ENCODE measurements around the gene OBSL1. TPM values are rescaled to one million over a fixed set of nuclear protein-coding genes. Genes with fewer than 3 reads are reported as not detected.

Gene OBSL1
- total RNA-seq, 2 donors from 2014 or later: 0.83 to 1.3 TPM

DNA sequence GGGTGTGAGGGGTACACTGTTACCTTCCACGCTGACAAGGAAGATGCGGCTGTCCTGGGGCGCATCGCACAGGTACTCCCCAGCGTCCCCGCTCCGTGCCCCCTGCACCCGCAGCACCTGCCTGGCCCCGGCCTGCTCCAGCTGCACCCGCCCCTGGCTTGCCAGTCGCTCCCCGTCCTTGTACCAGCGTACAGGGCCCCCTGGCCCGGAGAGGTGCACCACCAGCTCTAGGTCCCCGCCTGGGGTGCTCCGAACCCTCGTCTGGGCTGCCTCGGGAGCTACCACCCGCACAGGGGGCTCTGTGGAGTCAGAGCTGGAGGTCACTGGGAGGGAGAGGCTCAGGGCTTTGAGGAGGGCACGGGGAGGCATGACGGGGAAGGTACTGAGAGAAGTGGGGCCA lies 14.0 kb downstream of the OBSL1 start:
- Mint-ChIP-seq H3K27me3 (ENCODE audit: low read depth) (peaks cover 10% of the 10 kb centered on the region), H3K27ac (no peak overlapping the region), H3K9me3 (no peaks in the 10 kb centered on the region), H3K4me1 (ENCODE audit: low read depth) (no peaks in the 10 kb centered on the region), H3K4me3 (no peak overlapping the region), H3K36me3 (ENCODE audit: insufficient read depth in 2 of 2) (no peaks in the 10 kb centered on the region)
- ATAC-seq (replicated peaks in 1 of 2) (no peak), DNase-seq (no peak)

- Mint-ChIP-seq H3K36me3 (ENCODE audit: insufficient read depth in 2 of 2) (no peaks in the 10 kb centered on the region), H3K9me3 (no peaks in the 10 kb centered on the region), H3K27ac (no peak overlapping the region), H3K27me3 (ENCODE audit: low read depth) (peaks cover 17% of the 10 kb centered on the region), H3K4me1 (ENCODE audit: low read depth) (peaks cover 5% of the 10 kb centered on the region), H3K4me3 (no peak overlapping the region)
- no peak for ATAC-seq (replicated peaks in 1 of 2)
- DNase-seq: no peak
These were observed 14.9 kb downstream of the OBSL1 start for GRCh38 chr2:219556413-219556812.

DNA sequence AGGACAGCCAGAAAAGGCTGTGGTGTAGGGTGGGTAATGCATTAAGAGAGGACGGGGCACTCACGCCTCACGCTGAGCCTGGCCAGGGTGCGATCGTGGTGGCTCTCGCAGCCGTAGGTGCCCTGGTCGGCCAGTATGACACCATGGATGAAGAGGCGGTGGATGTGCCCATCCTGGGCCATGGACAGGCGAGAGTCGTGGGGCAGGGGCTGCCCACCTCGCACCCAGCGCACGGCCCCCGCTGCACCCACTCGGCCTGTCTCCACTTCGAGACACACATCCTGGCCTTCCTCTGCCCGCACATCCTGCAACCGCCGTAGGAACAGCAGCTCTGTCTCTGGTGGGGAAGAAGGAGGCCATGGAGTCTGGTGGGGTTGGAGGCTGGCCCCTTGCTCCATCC lies 15.4 kb downstream of the OBSL1 start:
- no peak overlapping the region for H3K4me3 Mint-ChIP-seq
- peaks cover 6% of the 10 kb centered on the region for H3K4me1 Mint-ChIP-seq (ENCODE audit: low read depth)
- no peak overlapping the region for H3K27ac Mint-ChIP-seq
- H3K9me3 Mint-ChIP-seq: no peaks in the 10 kb centered on the region
- H3K27me3 Mint-ChIP-seq (ENCODE audit: low read depth): peaks cover 22% of the 10 kb centered on the region
- ATAC-seq (replicated peaks in 1 of 2): no peak
- no peak for DNase-seq
- no peaks in the 10 kb centered on the region for H3K36me3 Mint-ChIP-seq (ENCODE audit: insufficient read depth in 2 of 2)

DNA sequence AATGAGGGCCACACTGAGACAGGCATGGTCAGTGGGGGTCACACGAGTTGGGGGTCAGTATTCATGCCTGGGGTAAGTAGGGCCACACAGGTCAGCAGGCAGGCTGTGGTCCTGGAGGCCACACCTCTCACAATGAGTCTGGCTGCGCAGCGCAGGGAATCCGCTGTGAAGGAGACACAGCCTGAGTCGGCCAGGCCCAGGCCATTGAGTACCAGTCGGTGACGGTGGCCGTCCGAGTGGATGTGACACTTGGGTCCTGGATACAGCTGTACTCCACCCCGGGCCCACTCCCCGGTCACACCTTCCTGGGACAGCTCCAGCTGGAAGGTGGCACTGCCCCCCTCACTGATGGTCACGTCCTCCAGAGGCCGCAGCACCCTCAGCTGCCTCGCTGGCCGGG lies 17.0 kb downstream of the OBSL1 start:
- H3K36me3 Mint-ChIP-seq (ENCODE audit: insufficient read depth in 2 of 2): no peaks in the 10 kb centered on the region
- H3K4me3 Mint-ChIP-seq: no peak overlapping the region
- H3K9me3 Mint-ChIP-seq: no peaks in the 10 kb centered on the region
- H3K27me3 Mint-ChIP-seq (ENCODE audit: low read depth): peaks cover 26% of the 10 kb centered on the region
- ATAC-seq (replicated peaks in 1 of 2): no peak
- H3K4me1 Mint-ChIP-seq (ENCODE audit: low read depth): peaks cover 10% of the 10 kb centered on the region
- DNase-seq: no peak
- no peak overlapping the region for H3K27ac Mint-ChIP-seq

- DNase-seq: no peak
- no peak for ATAC-seq (replicated peaks in 1 of 2)
- peak overlapping the region; percentile 31 to 39 for H3K4me3 Mint-ChIP-seq
- peaks cover 26% of the 10 kb centered on the region for H3K27me3 Mint-ChIP-seq (ENCODE audit: low read depth)
- no peaks in the 10 kb centered on the region for H3K9me3 Mint-ChIP-seq
- no peaks in the 10 kb centered on the region for H3K36me3 Mint-ChIP-seq (ENCODE audit: insufficient read depth in 2 of 2)
- no peak overlapping the region for H3K27ac Mint-ChIP-seq
- H3K4me1 Mint-ChIP-seq (ENCODE audit: low read depth): peaks cover 10% of the 10 kb centered on the region
These were observed 17.8 kb downstream of the OBSL1 start for GRCh38 chr2:219553463-219553963.

- Mint-ChIP-seq H3K27me3 (ENCODE audit: low read depth) (peaks cover 26% of the 10 kb centered on the region), H3K27ac (no peak overlapping the region), H3K4me3 (peak overlapping the region in 1 of 2 donors; percentile 31), H3K36me3 (ENCODE audit: insufficient read depth in 2 of 2) (no peaks in the 10 kb centered on the region), H3K9me3 (no peaks in the 10 kb centered on the region), H3K4me1 (ENCODE audit: low read depth) (peaks cover 10% of the 10 kb centered on the region)
- no peak for DNase-seq
- ATAC-seq (replicated peaks in 1 of 2): no peak
These were observed 18.2 kb downstream of the OBSL1 start for GRCh38 chr2:219553168-219553417.

- no peaks in the 10 kb centered on the region for H3K9me3 Mint-ChIP-seq
- ATAC-seq (replicated peaks in 1 of 2): peak; percentile 90 to 93
- H3K27me3 Mint-ChIP-seq (ENCODE audit: low read depth): peaks cover 26% of the 10 kb centered on the region
These were observed 18.8 kb downstream of the OBSL1 start for GRCh38 chr2:219552382-219553167.

DNA sequence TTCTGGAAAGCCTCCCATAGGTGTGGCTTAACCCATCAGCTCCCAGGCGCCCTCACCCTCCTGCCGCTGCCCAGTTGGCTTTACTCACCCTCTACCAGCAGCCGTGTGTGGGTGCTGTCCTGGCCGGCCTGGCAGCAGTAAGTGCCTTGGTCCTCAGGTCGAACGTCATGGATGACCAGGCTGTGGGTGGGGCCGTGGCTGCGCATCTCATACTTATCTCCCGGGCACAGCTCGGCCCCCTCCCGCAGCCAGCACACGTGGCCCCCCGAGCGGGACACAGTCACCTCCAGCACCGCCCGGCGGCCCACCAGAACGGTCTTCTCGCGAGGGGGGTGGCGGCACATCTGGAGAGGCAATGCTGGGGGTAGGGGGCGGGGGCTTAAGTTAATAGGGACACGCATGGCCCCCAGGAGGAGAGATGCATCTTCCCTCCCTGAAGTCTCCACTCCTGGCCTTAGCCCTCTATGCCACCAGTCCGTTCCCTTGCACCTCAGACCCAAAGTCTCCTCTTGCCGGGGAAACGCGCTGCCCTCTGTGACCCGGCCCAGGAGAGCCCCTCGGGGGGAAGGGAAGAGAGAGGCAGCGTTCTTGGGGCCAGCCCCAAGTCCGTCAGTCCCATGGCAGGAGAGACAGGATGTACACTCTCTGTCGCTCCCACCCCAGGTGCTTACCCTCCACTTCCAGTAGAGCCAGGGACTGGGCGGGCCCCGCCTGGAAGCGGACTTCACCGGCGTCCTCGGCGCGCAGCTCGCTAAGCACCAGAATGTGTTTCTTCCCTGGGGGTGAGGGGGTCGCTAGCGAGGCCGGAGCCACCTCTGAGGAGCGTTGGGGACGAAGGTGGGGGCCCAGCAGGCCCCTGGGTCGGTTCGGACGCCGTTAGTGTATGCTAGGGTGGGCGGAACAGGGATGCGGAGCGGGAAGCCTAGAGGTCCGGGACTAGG lies 19.6 kb downstream of the OBSL1 start:
- H3K27ac Mint-ChIP-seq: no peak overlapping the region
- DNase-seq: peak in 1 of 2 donors; percentile 19
- peak in 1 of 2 donors; percentile 46 for ATAC-seq (replicated peaks in 1 of 2)
- peaks cover 26% of the 10 kb centered on the region for H3K27me3 Mint-ChIP-seq (ENCODE audit: low read depth)
- H3K4me1 Mint-ChIP-seq (ENCODE audit: low read depth): peaks cover 10% of the 10 kb centered on the region
- no peaks in the 10 kb centered on the region for H3K9me3 Mint-ChIP-seq
- peak overlapping the region; percentile 87 to 91 for H3K4me3 Mint-ChIP-seq
- no peaks in the 10 kb centered on the region for H3K36me3 Mint-ChIP-seq (ENCODE audit: insufficient read depth in 2 of 2)

More at GRCh38 chr2:219552382-219553167, 18.8 kb downstream of the OBSL1 start:
- H3K27ac Mint-ChIP-seq: no peak overlapping the region
- peak overlapping the region; percentile 87 to 91 for H3K4me3 Mint-ChIP-seq
- H3K36me3 Mint-ChIP-seq (ENCODE audit: insufficient read depth in 2 of 2): no peaks in the 10 kb centered on the region
- H3K4me1 Mint-ChIP-seq (ENCODE audit: low read depth): peaks cover 10% of the 10 kb centered on the region
- peak; percentile 89 to 91 for DNase-seq

- Mint-ChIP-seq H3K27me3 (ENCODE audit: low read depth) (peaks cover 42% of the 10 kb centered on the region), H3K27ac (no peak overlapping the region), H3K9me3 (no peaks in the 10 kb centered on the region), H3K4me3 (no peak overlapping the region), H3K4me1 (ENCODE audit: low read depth) (peaks cover 14% of the 10 kb centered on the region), H3K36me3 (ENCODE audit: insufficient read depth in 2 of 2) (no peaks in the 10 kb centered on the region)
- DNase-seq (no peak), ATAC-seq (replicated peaks in 1 of 2) (no peak)
These were observed 21.7 kb downstream of the OBSL1 start for GRCh38 chr2:219549619-219550018.

DNA sequence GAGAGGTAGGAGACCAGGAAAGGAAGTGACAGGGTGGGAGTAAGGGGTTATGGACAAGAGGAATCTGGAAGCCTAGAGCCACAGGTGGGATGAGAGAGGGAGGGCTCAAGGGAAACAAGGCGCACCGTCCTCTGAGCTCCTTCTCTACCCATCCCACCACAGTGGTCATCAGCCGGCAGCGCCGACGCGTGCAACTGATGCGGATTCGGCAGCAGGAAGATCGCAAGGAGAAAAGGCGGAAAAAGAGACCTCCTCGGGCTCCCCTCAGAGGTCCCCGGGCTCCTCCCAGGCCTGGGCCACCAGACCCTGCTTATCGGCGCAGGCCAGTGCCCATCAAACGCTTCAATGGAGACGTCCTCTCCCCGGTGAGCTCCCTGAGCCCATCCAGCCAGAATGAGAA lies 22.3 kb downstream of the OBSL1 start:
- ATAC-seq (replicated peaks in 1 of 2) (no peak), DNase-seq (no peak)
- Mint-ChIP-seq H3K27ac (no peak overlapping the region), H3K4me1 (ENCODE audit: low read depth) (peaks cover 20% of the 10 kb centered on the region), H3K36me3 (ENCODE audit: insufficient read depth in 2 of 2) (no peaks in the 10 kb centered on the region), H3K9me3 (no peaks in the 10 kb centered on the region), H3K27me3 (ENCODE audit: low read depth) (peaks cover 46% of the 10 kb centered on the region), H3K4me3 (no peak overlapping the region)

- Mint-ChIP-seq H3K27ac (no peak overlapping the region), H3K36me3 (ENCODE audit: insufficient read depth in 2 of 2) (no peaks in the 10 kb centered on the region), H3K27me3 (ENCODE audit: low read depth) (peaks cover 36% of the 10 kb centered on the region), H3K4me1 (ENCODE audit: low read depth) (peaks cover 21% of the 10 kb centered on the region), H3K9me3 (no peaks in the 10 kb centered on the region), H3K4me3 (no peak overlapping the region)
- DNase-seq: no peak
- ATAC-seq (replicated peaks in 1 of 2): no peak
These were observed 23.7 kb downstream of the OBSL1 start for GRCh38 chr2:219547621-219548020.

DNA sequence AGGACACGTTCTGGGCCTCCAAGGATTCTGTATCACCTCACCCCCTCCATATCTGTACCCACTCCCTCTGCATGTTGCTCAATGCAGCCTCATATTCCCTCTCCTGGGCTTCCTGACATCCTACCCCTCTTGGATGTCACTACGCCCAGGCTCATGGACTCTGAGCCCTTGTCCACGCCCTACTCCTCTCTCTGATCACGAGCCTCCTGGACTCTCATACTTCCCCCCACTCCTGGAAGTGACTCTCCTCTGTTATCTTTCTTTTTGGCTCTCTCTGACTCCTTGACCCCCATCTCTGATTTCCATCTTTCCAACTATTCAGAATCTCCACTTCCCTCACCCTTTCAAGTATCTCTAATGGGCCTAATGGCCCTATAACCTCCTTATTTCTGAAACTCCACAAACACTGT lies 25.4 kb downstream of the OBSL1 start:
- Mint-ChIP-seq H3K4me3 (no peak overlapping the region), H3K4me1 (ENCODE audit: low read depth) (peaks cover 23% of the 10 kb centered on the region), H3K27me3 (ENCODE audit: low read depth) (peaks cover 24% of the 10 kb centered on the region), H3K9me3 (no peaks in the 10 kb centered on the region), H3K27ac (no peak overlapping the region), H3K36me3 (ENCODE audit: insufficient read depth in 2 of 2) (peaks cover 0 to 2% of the 10 kb centered on the region in 2 donors)
- DNase-seq (no peak), ATAC-seq (replicated peaks in 1 of 2) (no peak)

DNA sequence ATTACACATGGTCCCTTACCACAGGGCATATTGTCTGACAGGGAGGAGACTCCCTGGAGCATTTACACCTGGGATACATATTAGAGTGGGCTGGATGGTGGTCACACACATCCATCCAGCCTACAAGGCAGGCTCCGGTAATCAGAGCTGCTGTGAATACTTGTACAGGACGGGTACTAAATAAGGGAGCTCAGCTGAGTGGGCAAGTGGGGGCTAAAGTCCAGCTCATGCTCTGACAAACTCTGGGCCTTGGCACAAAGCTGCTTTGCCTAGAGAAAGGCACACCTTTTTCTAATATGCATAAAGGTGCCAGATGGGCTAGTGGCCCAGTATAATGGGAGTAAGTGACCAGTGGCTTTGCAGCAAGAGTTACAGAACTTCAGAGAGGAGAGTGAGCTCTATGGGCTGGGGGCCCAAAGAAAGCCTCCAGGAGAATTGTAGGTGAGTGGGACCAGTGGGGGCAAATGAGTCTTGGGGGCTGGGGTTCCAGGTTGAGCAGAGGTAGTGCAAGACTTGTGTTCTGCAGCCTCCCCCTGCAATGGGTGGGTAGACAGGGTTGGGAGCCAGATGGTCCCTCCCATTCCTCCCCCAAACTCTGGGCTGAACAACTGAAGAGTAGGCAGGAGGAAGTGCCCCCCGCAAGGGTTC lies 25.9 kb downstream of the OBSL1 start:
- no peaks in the 10 kb centered on the region for H3K9me3 Mint-ChIP-seq
- peaks cover 20% of the 10 kb centered on the region for H3K27me3 Mint-ChIP-seq (ENCODE audit: low read depth)
- DNase-seq (no peak), ATAC-seq (replicated peaks in 1 of 2) (no peak)
- peaks cover 20% of the 10 kb centered on the region for H3K4me1 Mint-ChIP-seq (ENCODE audit: low read depth)
- H3K4me3 Mint-ChIP-seq: peak overlapping the region in 1 of 2 donors; percentile 88
- peaks cover 0 to 2% of the 10 kb centered on the region in 2 donors for H3K36me3 Mint-ChIP-seq (ENCODE audit: insufficient read depth in 2 of 2)
- no peak overlapping the region for H3K27ac Mint-ChIP-seq
